Thoracic aorta (tissue), 2 donors: ENCODE results near the gene TFEB. TPM values are rescaled to one million over a fixed set of nuclear protein-coding genes. Genes with fewer than 3 reads are reported as not detected.

Source experiments
- ATAC-seq: fragments of 150-250 bp; one replicate; pipeline ENCODE4 v1.8.0; 2017; ENCODE audit warnings: low read depth; ENCODE audit not compliant: insufficient number of reproducible peaks, low FRiP score
- DNase-seq: peaks from one replicate; pipeline ENCODE4 v3.0.0-alpha.2; 2020; ENCODE audit warnings: low spot score
- H3K27ac ChIP-seq, 2 donors: fragments of 200-600 bp; sonication (generic); 1 replicate in 1 of 2; 2 replicates in 1 of 2; pipeline ENCODE4 v1.5.1; 2016; ENCODE audit warnings: mild to moderate bottlenecking in 2 of 2, moderate library complexity in 2 of 2
- H3K27me3 ChIP-seq: fragments of 200-600 bp; sonication (generic); replicated peaks from 2 replicates; pipeline ENCODE4 v1.6.0; 2016; ENCODE audit warnings: mild to moderate bottlenecking; ENCODE audit not compliant: insufficient read depth
- H3K36me3 ChIP-seq: fragments of 200-600 bp; sonication (generic); one replicate; pipeline ENCODE4 v1.5.1; 2016
- H3K4me1 ChIP-seq, 2 donors: fragments of 200-600 bp; sonication (generic); 1 replicate in 1 of 2; 2 replicates in 1 of 2; pipeline versions ENCODE4 v1.5.1 to v1.6.0; 2016; ENCODE audit warnings: low read depth in 2 of 2, mild to moderate bottlenecking in 1 of 2; ENCODE audit not compliant: control insufficient read depth in 1 of 2
- H3K4me3 ChIP-seq: fragments of 200-600 bp; sonication (generic); 2 replicates; pipeline ENCODE4 v1.5.1; 2016; ENCODE audit warnings: mild to moderate bottlenecking
- H3K9me3 ChIP-seq: fragments of 200-600 bp; sonication (generic); 2 replicates; pipeline ENCODE4 v1.5.1; 2016
- CTCF ChIP-seq: fragments of 200-600 bp; sonication (generic); IDR thresholded peaks from one replicate; pipeline ENCODE4 v1.5.1; 2019; ENCODE audit warnings: antibody characterized with exemption
- total RNA-seq, 2 donors: library from RNA; depleted of rRNA; stranded (reverse); fragments of >200 nt; gene quantifications; one replicate each; pipeline versions ENCODE4 v1.1.0 to v1.2.3, GENCODE V29; 2016

Gene TFEB
- total RNA-seq, 2 donors from 2014 or later, result 22.9 to 23.8 TPM

- Histone ChIP-seq H3K9me3 (no peaks in the 10 kb centered on the region), H3K4me1 (peaks cover 4 to 8% of the 10 kb centered on the region in 2 donors), H3K27ac (no peak overlapping the region), H3K27me3 (no peaks in the 10 kb centered on the region), H3K4me3 (no peak overlapping the region), H3K36me3 (peaks cover 45% of the 10 kb centered on the region)
- ATAC-seq (no peak), DNase-seq (no peak)
- no peak for TF ChIP-seq CTCF
Measured at GRCh38 chr6:41687501-41688175, 47.8 kb downstream of the TFEB start.

GRCh38 chr6:41685641-41686380 lies 49.6 kb downstream of the TFEB start:
- no peak for ATAC-seq
- H3K9me3 ChIP-seq, result no peaks in the 10 kb centered on the region
- no peak for TF ChIP-seq CTCF
- H3K27ac ChIP-seq, result no peak overlapping the region
- H3K36me3 ChIP-seq, result peaks cover 42% of the 10 kb centered on the region
- peaks cover 7 to 11% of the 10 kb centered on the region in 2 donors for H3K4me1 ChIP-seq
- no peaks in the 10 kb centered on the region for H3K27me3 ChIP-seq
- no peak for DNase-seq
- H3K4me3 ChIP-seq, result no peak overlapping the region

GRCh38 chr6:41684311-41685180 lies 50.9 kb downstream of the TFEB start:
- Histone ChIP-seq H3K4me1 (peaks cover 7 to 11% of the 10 kb centered on the region in 2 donors), H3K36me3 (peaks cover 34% of the 10 kb centered on the region), H3K27me3 (no peaks in the 10 kb centered on the region), H3K9me3 (no peaks in the 10 kb centered on the region), H3K4me3 (no peak overlapping the region), H3K27ac (no peak overlapping the region)
- no peak for DNase-seq
- ATAC-seq, result no peak
- no peak for TF ChIP-seq CTCF

- Histone ChIP-seq H3K4me3 (peak overlapping the region; percentile 71), H3K9me3 (no peaks in the 10 kb centered on the region), H3K4me1 (peaks cover 7 to 11% of the 10 kb centered on the region in 2 donors), H3K27me3 (no peaks in the 10 kb centered on the region), H3K36me3 (peaks cover 34% of the 10 kb centered on the region), H3K27ac (no peak overlapping the region)
- peak; percentile 92 for TF ChIP-seq CTCF
- peak; percentile 30 for ATAC-seq
- peak; percentile 34 for DNase-seq
Measured at GRCh38 chr6:41683523-41684310, 51.7 kb downstream of the TFEB start.
